Left ventricle myocardium inferior (tissue), 1 donor: ENCODE results near the gene MGAT1. TPM values are rescaled to one million over a fixed set of nuclear protein-coding genes. Genes with fewer than 3 reads are reported as not detected.
"Not testable (repeated sequence)": the region's sequence is repeated elsewhere in the genome, so short reads cannot be mapped to it uniquely, and the experiment has no call there.

Source experiments
- DNase-seq: peaks from one replicate; pipeline ENCODE4 v3.0.0-alpha.2; 2020
- H3K27ac ChIP-seq: fragments of 200-600 bp; replicated peaks from 2 replicates; pipeline ENCODE4 v1.8.0; 2021
- H3K27me3 ChIP-seq: fragments of 200-600 bp; 2 replicates; pipeline ENCODE4 v1.8.0; 2021; ENCODE audit warnings: low read depth
- H3K36me3 ChIP-seq: fragments of 200-600 bp; 2 replicates; pipeline ENCODE4 v1.8.0; 2021
- H3K4me1 ChIP-seq: fragments of 200-600 bp; 2 replicates; pipeline ENCODE4 v1.8.0; 2021
- H3K4me3 ChIP-seq: fragments of 200-600 bp; 2 replicates; pipeline ENCODE4 v1.8.0; 2021; ENCODE audit warnings: mild to moderate bottlenecking, moderate library complexity
- H3K9me3 ChIP-seq: fragments of 200-600 bp; replicated peaks from 2 replicates; pipeline ENCODE4 v1.8.0; 2021
- intact Hi-C: fragments of 100-400 bp; cut with micrococcal nuclease; formaldehyde crosslinking; loops from one replicate; pipeline ENCODE4 v1.11.0; 2022
- total RNA-seq: library from RNA; stranded (reverse); fragmentation: NEBNext Ultra II Directional; extraction: Animal tissue kit (Norgen Biotek cat#: 25700); gene quantifications from one replicate; pipeline ENCODE4 v1.2.1, GENCODE V29; 2021
- TF ChIP-seq, protein P1 (sequence below): fragments of 200-600 bp; IDR thresholded peaks from 2 replicates; pipeline ENCODE4 v1.8.0; 2021; ENCODE audit warnings: antibody characterized with exemption, mild to moderate bottlenecking, borderline replicate concordance
- donor health status: DM: no; HTN: yes; CAD: no; lungs with severe emphysema.

Gene MGAT1
- total RNA-seq, 1 donor from 2014 or later: 60.4 TPM

DNA sequence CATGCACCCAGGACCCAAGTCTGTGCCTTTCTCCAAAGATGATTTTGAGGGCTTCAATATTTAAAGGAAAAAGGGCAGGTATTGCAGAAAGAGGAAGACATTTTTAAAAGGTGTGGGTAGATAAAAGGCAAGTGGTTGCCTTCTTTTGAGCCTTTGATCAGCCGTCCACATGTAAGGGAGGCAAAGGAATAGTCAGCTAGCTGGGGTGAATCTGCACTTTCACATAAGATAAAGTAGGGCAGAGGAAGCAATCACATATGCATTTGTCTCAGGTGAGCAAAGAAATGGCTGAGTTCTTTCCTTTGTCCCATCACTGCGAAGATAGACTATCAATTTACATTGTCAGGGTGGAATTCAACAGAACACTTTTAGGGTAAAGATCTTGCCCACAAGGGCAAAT, 19.9 kb downstream of the MGAT1 start:
- Histone ChIP-seq H3K36me3 (no peaks in the 10 kb centered on the region), H3K27ac (no peak overlapping the region), H3K4me1 (peaks cover 37% of the 10 kb centered on the region), H3K4me3 (no peak overlapping the region), H3K27me3 (no peaks in the 10 kb centered on the region), H3K9me3 (no peaks in the 10 kb centered on the region)
- TF ChIP-seq, protein P1, sequence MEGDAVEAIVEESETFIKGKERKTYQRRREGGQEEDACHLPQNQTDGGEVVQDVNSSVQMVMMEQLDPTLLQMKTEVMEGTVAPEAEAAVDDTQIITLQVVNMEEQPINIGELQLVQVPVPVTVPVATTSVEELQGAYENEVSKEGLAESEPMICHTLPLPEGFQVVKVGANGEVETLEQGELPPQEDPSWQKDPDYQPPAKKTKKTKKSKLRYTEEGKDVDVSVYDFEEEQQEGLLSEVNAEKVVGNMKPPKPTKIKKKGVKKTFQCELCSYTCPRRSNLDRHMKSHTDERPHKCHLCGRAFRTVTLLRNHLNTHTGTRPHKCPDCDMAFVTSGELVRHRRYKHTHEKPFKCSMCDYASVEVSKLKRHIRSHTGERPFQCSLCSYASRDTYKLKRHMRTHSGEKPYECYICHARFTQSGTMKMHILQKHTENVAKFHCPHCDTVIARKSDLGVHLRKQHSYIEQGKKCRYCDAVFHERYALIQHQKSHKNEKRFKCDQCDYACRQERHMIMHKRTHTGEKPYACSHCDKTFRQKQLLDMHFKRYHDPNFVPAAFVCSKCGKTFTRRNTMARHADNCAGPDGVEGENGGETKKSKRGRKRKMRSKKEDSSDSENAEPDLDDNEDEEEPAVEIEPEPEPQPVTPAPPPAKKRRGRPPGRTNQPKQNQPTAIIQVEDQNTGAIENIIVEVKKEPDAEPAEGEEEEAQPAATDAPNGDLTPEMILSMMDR: no peak
- intact Hi-C loops: loop anchor here (5.0 kb wide), 1 partner anchor 85 kb away; no protein-coding TSS in a partner anchor
- DNase-seq: no peak

DNA sequence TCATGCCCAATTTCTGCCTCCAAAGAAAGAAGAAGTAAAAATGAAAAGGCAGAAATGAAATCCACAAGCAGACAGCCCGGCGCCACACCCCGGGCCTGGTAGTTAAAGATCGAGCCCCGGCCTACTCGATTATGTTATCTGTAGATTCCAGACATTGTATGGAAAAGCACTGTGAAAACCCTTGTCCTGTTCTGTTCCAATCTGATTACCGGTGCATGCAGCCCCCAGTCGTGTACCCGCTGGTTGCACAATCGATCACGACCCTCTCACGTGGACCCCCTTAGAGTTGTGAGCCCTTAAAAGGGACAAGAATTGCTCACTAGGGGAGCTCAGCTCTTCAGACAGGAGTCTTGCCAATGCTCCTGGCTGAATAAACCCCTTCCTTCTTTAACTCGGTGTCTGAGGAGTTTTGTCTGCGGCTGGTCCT, 20.7 kb downstream of the MGAT1 start:
- H3K4me3 ChIP-seq, H3K36me3 ChIP-seq, DNase-seq, H3K9me3 ChIP-seq, H3K27me3 ChIP-seq, H3K27ac ChIP-seq: not testable (repeated sequence)
- H3K4me1 ChIP-seq: peaks cover 29% of the 10 kb centered on the region
- intact Hi-C loops: loop anchor here (5.0 kb wide), 1 partner anchor 85 kb away; no protein-coding TSS in a partner anchor

DNA sequence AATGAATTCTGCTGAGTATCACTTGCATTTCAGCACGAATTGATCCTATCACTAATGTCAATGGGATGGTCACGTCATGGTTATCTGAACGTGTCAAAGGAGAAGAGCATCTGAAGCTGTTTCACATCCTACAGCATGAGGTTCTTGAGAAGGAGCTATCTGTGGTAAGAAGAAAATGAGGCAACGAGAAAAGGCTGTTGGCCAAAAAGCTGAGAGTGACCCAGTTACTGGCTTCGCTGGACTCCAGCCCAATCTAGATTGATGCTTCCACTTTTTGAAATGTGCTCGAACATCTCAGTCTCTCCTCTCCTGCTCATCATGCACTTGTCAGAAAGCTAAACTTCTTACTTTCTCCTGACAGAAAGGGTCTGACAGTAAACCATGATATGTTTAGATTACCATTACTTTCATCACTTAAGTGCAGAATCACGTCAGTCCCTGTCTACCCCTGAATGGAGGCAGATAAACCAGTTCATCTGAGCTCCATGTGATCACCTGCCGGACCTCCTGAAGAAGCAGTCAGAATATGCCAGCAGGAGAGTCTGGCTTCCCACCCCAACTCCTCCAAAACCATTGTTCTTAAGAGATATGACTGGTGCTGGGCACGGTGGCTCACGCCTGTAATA, 22.5 kb downstream of the MGAT1 start:
- H3K9me3 ChIP-seq: no peaks in the 10 kb centered on the region
- H3K36me3 ChIP-seq: no peaks in the 10 kb centered on the region
- intact Hi-C loops: loop anchor here (5.0 kb wide), 1 partner anchor 87 kb away; no protein-coding TSS in a partner anchor
- TF ChIP-seq, protein P1: no peak
- H3K27me3 ChIP-seq: no peaks in the 10 kb centered on the region
- peaks cover 11% of the 10 kb centered on the region for H3K4me1 ChIP-seq
- H3K27ac ChIP-seq: no peak overlapping the region
- DNase-seq: no peak
- H3K4me3 ChIP-seq: no peak overlapping the region

DNA sequence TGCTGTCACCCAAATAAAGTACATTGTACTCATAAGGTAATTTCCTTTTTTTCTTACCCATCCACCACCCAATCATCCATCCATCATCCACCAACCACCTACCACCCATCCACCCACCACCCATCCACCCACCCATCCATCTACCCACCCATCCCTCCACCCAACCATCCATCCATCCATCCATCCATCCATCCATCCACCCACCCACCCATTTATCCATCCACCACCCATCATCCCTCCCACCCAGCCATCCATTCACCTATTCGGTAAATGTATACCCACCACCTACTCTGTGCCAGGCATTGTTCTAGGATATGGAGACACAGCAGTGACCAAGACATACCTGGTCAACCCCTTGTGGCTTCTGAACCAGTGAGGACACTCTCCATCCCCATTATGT, 25.1 kb downstream of the MGAT1 start:
- Histone ChIP-seq H3K9me3 (peaks cover 2% of the 10 kb centered on the region), H3K27ac (no peak overlapping the region), H3K4me3 (no peak overlapping the region), H3K27me3 (no peaks in the 10 kb centered on the region), H3K4me1 (no peaks in the 10 kb centered on the region), H3K36me3 (no peaks in the 10 kb centered on the region)
- intact Hi-C loops: no loop called here
- no peak for DNase-seq
- TF ChIP-seq, protein P1: no peak

DNA sequence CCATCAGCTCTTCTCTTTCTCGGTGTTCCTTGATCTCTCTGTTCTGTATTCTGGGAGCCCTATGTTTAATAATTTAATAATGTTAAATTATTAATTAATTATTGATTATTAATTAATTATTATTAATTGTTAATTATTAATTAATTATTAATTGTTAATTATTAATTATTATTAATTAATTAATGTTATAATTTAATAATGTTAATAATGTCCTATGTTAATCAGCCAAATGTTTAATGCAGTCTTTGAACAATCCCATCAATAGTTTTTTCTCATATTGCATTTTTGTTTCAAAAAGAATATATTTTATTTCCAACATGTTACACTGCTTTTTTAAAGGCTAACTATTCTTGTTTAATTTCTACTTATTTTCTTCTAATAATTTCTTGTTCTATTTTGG, 26.2 kb downstream of the MGAT1 start:
- Histone ChIP-seq H3K4me3 (no peak overlapping the region), H3K36me3 (no peaks in the 10 kb centered on the region), H3K27ac (no peak overlapping the region), H3K27me3 (no peaks in the 10 kb centered on the region), H3K4me1 (no peaks in the 10 kb centered on the region), H3K9me3 (peaks cover 13% of the 10 kb centered on the region)
- intact Hi-C loops: no loop called here
- no peak for DNase-seq
- TF ChIP-seq, protein P1: no peak

DNA sequence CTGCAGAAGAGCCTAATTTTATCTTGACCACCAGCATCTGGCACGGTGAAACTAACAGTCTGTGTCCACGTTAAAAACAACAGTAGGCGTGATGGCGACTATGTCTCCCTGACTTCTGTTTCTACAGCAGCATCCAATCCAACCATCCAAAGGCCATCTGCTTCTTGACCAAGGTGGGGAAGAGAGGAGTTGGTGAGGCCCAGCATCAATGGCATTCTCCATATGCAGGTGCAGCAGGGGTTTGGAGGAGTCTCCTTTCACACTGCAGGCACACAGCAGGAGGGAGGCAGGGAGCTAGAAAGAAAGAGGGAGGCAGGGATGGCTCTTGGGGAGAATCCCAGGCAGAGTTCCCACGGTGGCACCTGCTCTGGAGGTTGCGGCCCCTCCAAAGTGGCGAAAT, 27.0 kb downstream of the MGAT1 start:
- H3K4me1 ChIP-seq: no peaks in the 10 kb centered on the region
- no peak overlapping the region for H3K4me3 ChIP-seq
- TF ChIP-seq, protein P1: no peak
- no peak overlapping the region for H3K27ac ChIP-seq
- H3K9me3 ChIP-seq: peaks cover 14% of the 10 kb centered on the region
- H3K27me3 ChIP-seq: no peaks in the 10 kb centered on the region
- no peak for DNase-seq
- intact Hi-C loops: no loop called here
- no peaks in the 10 kb centered on the region for H3K36me3 ChIP-seq
